Measurements from ENCODE around the gene VPS13C.

Gene VPS13C

GRCh38 chr15:61910839-61911369, 149.3 kb downstream of the VPS13C start:
- no peaks in the 10 kb centered on the region for H3K27me3 ChIP-seq (ENCODE audit: control insufficient read depth, insufficient read depth, low read length)
- no peak overlapping the region for H3K4me3 ChIP-seq (ENCODE audit: low read length)
- no peaks in the 10 kb centered on the region for H3K36me3 ChIP-seq (ENCODE audit: control insufficient read depth, insufficient read depth, low read length)
- H3K4me1 ChIP-seq (ENCODE audit: control insufficient read depth, insufficient read depth, low read length): peaks cover 9% of the 10 kb centered on the region
- H3K9ac ChIP-seq (ENCODE audit: low read length): no peak overlapping the region
- no peaks in the 10 kb centered on the region for H3K9me3 ChIP-seq (ENCODE audit: control insufficient read depth, low read length)

- H3K9ac ChIP-seq (ENCODE audit: low read length): no peak overlapping the region
- H3K36me3 ChIP-seq (ENCODE audit: control insufficient read depth, insufficient read depth, low read length): no peaks in the 10 kb centered on the region
- no peak overlapping the region for H3K4me3 ChIP-seq (ENCODE audit: low read length)
- H3K9me3 ChIP-seq (ENCODE audit: control insufficient read depth, low read length): no peaks in the 10 kb centered on the region
- H3K4me1 ChIP-seq (ENCODE audit: control insufficient read depth, insufficient read depth, low read length): peaks cover 9% of the 10 kb centered on the region
- no peaks in the 10 kb centered on the region for H3K27me3 ChIP-seq (ENCODE audit: control insufficient read depth, insufficient read depth, low read length)
Measured at GRCh38 chr15:61908241-61908640, 152.0 kb downstream of the VPS13C start.

- H3K4me3 ChIP-seq (ENCODE audit: low read length): no peak overlapping the region
- no peaks in the 10 kb centered on the region for H3K36me3 ChIP-seq (ENCODE audit: control insufficient read depth, insufficient read depth, low read length)
- H3K27me3 ChIP-seq (ENCODE audit: control insufficient read depth, insufficient read depth, low read length): no peaks in the 10 kb centered on the region
- H3K4me1 ChIP-seq (ENCODE audit: control insufficient read depth, insufficient read depth, low read length): peaks cover 9% of the 10 kb centered on the region
- no peak overlapping the region for H3K9ac ChIP-seq (ENCODE audit: low read length)
- no peaks in the 10 kb centered on the region for H3K9me3 ChIP-seq (ENCODE audit: control insufficient read depth, low read length)
Measured at GRCh38 chr15:61907753-61908086, 152.5 kb downstream of the VPS13C start.

- Histone ChIP-seq H3K9ac (ENCODE audit: low read length) (no peak overlapping the region), H3K9me3 (ENCODE audit: control insufficient read depth, low read length) (no peaks in the 10 kb centered on the region), H3K4me3 (ENCODE audit: low read length) (no peak overlapping the region), H3K36me3 (ENCODE audit: control insufficient read depth, insufficient read depth, low read length) (no peaks in the 10 kb centered on the region), H3K27me3 (ENCODE audit: control insufficient read depth, insufficient read depth, low read length) (no peaks in the 10 kb centered on the region), H3K4me1 (ENCODE audit: control insufficient read depth, insufficient read depth, low read length) (peaks cover 9% of the 10 kb centered on the region)
Measured at GRCh38 chr15:61906961-61907752, 153.1 kb downstream of the VPS13C start.

- Histone ChIP-seq H3K4me3 (ENCODE audit: low read length) (no peak overlapping the region), H3K27me3 (ENCODE audit: control insufficient read depth, insufficient read depth, low read length) (no peaks in the 10 kb centered on the region), H3K36me3 (ENCODE audit: control insufficient read depth, insufficient read depth, low read length) (no peaks in the 10 kb centered on the region), H3K9ac (ENCODE audit: low read length) (no peak overlapping the region), H3K9me3 (ENCODE audit: control insufficient read depth, low read length) (no peaks in the 10 kb centered on the region), H3K4me1 (ENCODE audit: control insufficient read depth, insufficient read depth, low read length) (no peaks in the 10 kb centered on the region)
Measured at GRCh38 chr15:61893146-61893545, 167.1 kb downstream of the VPS13C start.

GRCh38 chr15:61892140-61892539, 168.1 kb downstream of the VPS13C start:
- Histone ChIP-seq H3K9me3 (ENCODE audit: control insufficient read depth, low read length) (no peaks in the 10 kb centered on the region), H3K4me3 (ENCODE audit: low read length) (no peak overlapping the region), H3K36me3 (ENCODE audit: control insufficient read depth, insufficient read depth, low read length) (no peaks in the 10 kb centered on the region), H3K4me1 (ENCODE audit: control insufficient read depth, insufficient read depth, low read length) (no peaks in the 10 kb centered on the region), H3K27me3 (ENCODE audit: control insufficient read depth, insufficient read depth, low read length) (no peaks in the 10 kb centered on the region), H3K9ac (ENCODE audit: low read length) (no peak overlapping the region)

- no peaks in the 10 kb centered on the region for H3K36me3 ChIP-seq (ENCODE audit: control insufficient read depth, insufficient read depth, low read length)
- no peak overlapping the region for H3K9ac ChIP-seq (ENCODE audit: low read length)
- H3K9me3 ChIP-seq (ENCODE audit: control insufficient read depth, low read length): no peaks in the 10 kb centered on the region
- H3K27me3 ChIP-seq (ENCODE audit: control insufficient read depth, insufficient read depth, low read length): no peaks in the 10 kb centered on the region
- H3K4me3 ChIP-seq (ENCODE audit: low read length): no peak overlapping the region
- H3K4me1 ChIP-seq (ENCODE audit: control insufficient read depth, insufficient read depth, low read length): no peaks in the 10 kb centered on the region
Measured at GRCh38 chr15:61890106-61890505, 170.1 kb downstream of the VPS13C start.

GRCh38 chr15:61889706-61890105, 170.5 kb downstream of the VPS13C start:
- Histone ChIP-seq H3K27me3 (ENCODE audit: control insufficient read depth, insufficient read depth, low read length) (no peaks in the 10 kb centered on the region), H3K4me1 (ENCODE audit: control insufficient read depth, insufficient read depth, low read length) (no peaks in the 10 kb centered on the region), H3K36me3 (ENCODE audit: control insufficient read depth, insufficient read depth, low read length) (no peaks in the 10 kb centered on the region), H3K4me3 (ENCODE audit: low read length) (no peak overlapping the region), H3K9me3 (ENCODE audit: control insufficient read depth, low read length) (no peaks in the 10 kb centered on the region), H3K9ac (ENCODE audit: low read length) (no peak overlapping the region)

GRCh38 chr15:61888074-61888780, 172.0 kb downstream of the VPS13C start:
- H3K9me3 ChIP-seq (ENCODE audit: control insufficient read depth, low read length): no peaks in the 10 kb centered on the region
- H3K9ac ChIP-seq (ENCODE audit: low read length): no peak overlapping the region
- no peaks in the 10 kb centered on the region for H3K27me3 ChIP-seq (ENCODE audit: control insufficient read depth, insufficient read depth, low read length)
- no peak overlapping the region for H3K4me3 ChIP-seq (ENCODE audit: low read length)
- no peaks in the 10 kb centered on the region for H3K36me3 ChIP-seq (ENCODE audit: control insufficient read depth, insufficient read depth, low read length)
- no peaks in the 10 kb centered on the region for H3K4me1 ChIP-seq (ENCODE audit: control insufficient read depth, insufficient read depth, low read length)

- no peaks in the 10 kb centered on the region for H3K9me3 ChIP-seq (ENCODE audit: control insufficient read depth, low read length)
- H3K9ac ChIP-seq (ENCODE audit: low read length): no peak overlapping the region
- no peaks in the 10 kb centered on the region for H3K36me3 ChIP-seq (ENCODE audit: control insufficient read depth, insufficient read depth, low read length)
Measured at GRCh38 chr15:61880084-61880483, 180.2 kb downstream of the VPS13C start.

GRCh38 chr15:61879219-61879618, 181.0 kb downstream of the VPS13C start:
- Histone ChIP-seq H3K4me3 (ENCODE audit: low read length) (no peak overlapping the region), H3K9ac (ENCODE audit: low read length) (no peak overlapping the region), H3K27me3 (ENCODE audit: control insufficient read depth, insufficient read depth, low read length) (no peaks in the 10 kb centered on the region), H3K9me3 (ENCODE audit: control insufficient read depth, low read length) (no peaks in the 10 kb centered on the region), H3K4me1 (ENCODE audit: control insufficient read depth, insufficient read depth, low read length) (peaks cover 6% of the 10 kb centered on the region), H3K36me3 (ENCODE audit: control insufficient read depth, insufficient read depth, low read length) (no peaks in the 10 kb centered on the region)

More at GRCh38 chr15:61880084-61880483, 180.2 kb downstream of the VPS13C start:
- Histone ChIP-seq H3K27me3 (ENCODE audit: control insufficient read depth, insufficient read depth, low read length) (no peaks in the 10 kb centered on the region), H3K4me1 (ENCODE audit: control insufficient read depth, insufficient read depth, low read length) (peaks cover 6% of the 10 kb centered on the region), H3K4me3 (ENCODE audit: low read length) (no peak overlapping the region)

- Histone ChIP-seq H3K9ac (ENCODE audit: low read length) (no peak overlapping the region), H3K4me1 (ENCODE audit: control insufficient read depth, insufficient read depth, low read length) (no peaks in the 10 kb centered on the region), H3K9me3 (ENCODE audit: control insufficient read depth, low read length) (no peaks in the 10 kb centered on the region), H3K36me3 (ENCODE audit: control insufficient read depth, insufficient read depth, low read length) (peaks cover 4% of the 10 kb centered on the region), H3K4me3 (ENCODE audit: low read length) (no peak overlapping the region), H3K27me3 (ENCODE audit: control insufficient read depth, insufficient read depth, low read length) (no peaks in the 10 kb centered on the region)
Measured at GRCh38 chr15:61871926-61872522, 188.2 kb downstream of the VPS13C start.

All from mucosa of stomach (tissue), 1 donor.